Activated T-helper 2 cell treated with anti-CD3 and anti-CD28 coated beads, Interferon-gamma antibody, Interleukin-2, Interleukin-4, amounts not matched to agents 10 μg/mL and 5 μg/mL and 100 μg/mL, durations not matched to agents 14 hours and 24 hours and 36 hours (primary cell): ENCODE data around the gene TCL1A. TPM values are rescaled to one million over a fixed set of nuclear protein-coding genes. Genes with fewer than 3 reads are reported as not detected.

Experiments
- DNase-seq: peaks from one replicate; pipeline ENCODE4 v3.0.0; 2021; ENCODE audit warnings: low spot score
- H3K27ac Mint-ChIP-seq: one replicate; pipeline ENCODE4 v1.8.0; 2021; ENCODE audit warnings: mixed read lengths
- H3K27me3 Mint-ChIP-seq: one replicate; pipeline ENCODE4 v1.8.0; 2021; ENCODE audit warnings: low read depth, mixed read lengths
- H3K36me3 Mint-ChIP-seq: one replicate; pipeline ENCODE4 v1.8.0; 2021; ENCODE audit warnings: low read depth, mixed read lengths
- H3K4me1 Mint-ChIP-seq: one replicate; pipeline ENCODE4 v1.8.0; 2021; ENCODE audit warnings: low read depth, mixed read lengths
- H3K4me3 Mint-ChIP-seq: one replicate; pipeline ENCODE4 v1.8.0; 2021; ENCODE audit warnings: low read depth, mild to moderate bottlenecking, moderate library complexity, mixed read lengths
- H3K9me3 Mint-ChIP-seq: one replicate; pipeline ENCODE4 v1.8.0; 2021; ENCODE audit warnings: mixed read lengths
- intact Hi-C: fragments of 100-400 bp; cut with micrococcal nuclease; formaldehyde crosslinking; loops from one replicate; pipeline ENCODE4 v1.15.1; 2023
- total RNA-seq: library from RNA; stranded (reverse); gene quantifications from 2 replicates; pipeline ENCODE4 v1.2.3, GENCODE V29; 2022

The TCL1A gene
- total RNA-seq, 1 donor from 2014 or later, result not detected

DNA sequence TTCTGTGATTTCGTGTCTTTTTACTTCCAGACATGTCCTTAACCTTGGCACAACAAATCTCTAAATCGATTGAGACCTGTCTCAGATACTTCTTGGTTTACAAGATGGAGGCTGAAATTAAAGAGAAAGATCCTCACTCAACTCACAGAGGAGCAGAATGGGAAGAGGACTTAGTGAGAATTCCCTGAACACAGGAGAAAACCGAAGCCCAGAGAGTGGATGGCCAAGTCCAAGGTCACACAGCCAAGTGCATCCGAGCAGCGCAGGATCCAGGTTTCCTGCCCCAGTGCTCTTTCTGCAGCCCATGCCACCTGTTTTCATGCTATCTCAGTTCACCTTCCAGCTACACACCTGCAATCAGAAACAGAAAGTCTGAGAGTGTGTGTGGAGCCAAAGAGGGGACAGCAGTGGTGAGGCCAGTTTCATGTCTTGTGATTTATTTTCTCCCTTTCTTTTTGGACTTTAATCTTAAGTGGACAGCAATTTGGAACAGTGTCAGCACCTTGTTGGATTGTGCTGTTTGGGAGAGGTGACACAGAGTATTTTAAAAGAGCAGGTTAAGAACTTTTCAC, 50.6 kb downstream of the TCL1A start:
- H3K27me3 Mint-ChIP-seq, result no peaks in the 10 kb centered on the region
- DNase-seq, result no peak
- H3K9me3 Mint-ChIP-seq, result no peaks in the 10 kb centered on the region
- H3K4me1 Mint-ChIP-seq, result peaks cover 2% of the 10 kb centered on the region
- no peak overlapping the region for H3K27ac Mint-ChIP-seq
- intact Hi-C loops, result no loop called here
- H3K4me3 Mint-ChIP-seq, result no peak overlapping the region
- no peaks in the 10 kb centered on the region for H3K36me3 Mint-ChIP-seq

DNA sequence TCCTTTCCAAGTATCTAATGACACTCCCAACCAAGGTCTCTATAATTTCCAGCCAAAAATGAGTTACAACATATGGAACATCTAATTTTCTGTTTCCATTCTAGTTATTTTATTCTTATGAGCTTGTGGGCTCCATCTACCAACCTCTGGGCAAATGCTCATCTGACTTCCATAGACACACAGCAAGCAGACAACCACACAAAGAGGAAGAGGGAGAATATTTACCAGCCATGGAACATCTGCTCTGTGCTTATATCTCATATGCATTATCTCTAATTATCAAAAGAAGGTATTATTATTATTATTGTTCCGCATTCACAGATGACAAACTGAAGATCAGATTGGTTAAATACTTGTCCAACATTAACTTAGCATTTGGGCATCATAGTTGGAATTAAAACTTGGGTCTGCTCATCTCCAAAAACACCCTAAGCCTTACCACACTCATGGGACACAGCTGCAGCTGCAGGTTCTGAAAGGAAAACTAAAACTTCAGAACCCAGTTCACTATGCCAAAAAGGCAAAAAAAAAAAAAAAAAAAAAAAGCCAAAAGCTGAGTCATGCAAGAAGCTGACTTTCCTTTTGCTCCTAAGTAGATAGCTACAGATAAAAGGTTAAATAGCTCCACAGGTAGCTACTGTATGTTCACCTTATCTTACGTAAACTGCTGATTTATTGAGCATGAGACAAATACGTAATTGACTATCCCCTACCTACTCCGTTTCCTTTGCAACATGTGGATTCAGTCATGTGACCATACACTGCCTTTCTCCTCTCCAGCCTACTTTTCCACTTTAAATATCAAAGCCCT, 51.3 kb downstream of the TCL1A start:
- Mint-ChIP-seq H3K27me3 (no peaks in the 10 kb centered on the region), H3K36me3 (no peaks in the 10 kb centered on the region), H3K4me1 (peaks cover 2% of the 10 kb centered on the region), H3K9me3 (no peaks in the 10 kb centered on the region), H3K27ac (no peak overlapping the region), H3K4me3 (no peak overlapping the region)
- intact Hi-C loops, result no loop called here
- DNase-seq, result no peak

DNA sequence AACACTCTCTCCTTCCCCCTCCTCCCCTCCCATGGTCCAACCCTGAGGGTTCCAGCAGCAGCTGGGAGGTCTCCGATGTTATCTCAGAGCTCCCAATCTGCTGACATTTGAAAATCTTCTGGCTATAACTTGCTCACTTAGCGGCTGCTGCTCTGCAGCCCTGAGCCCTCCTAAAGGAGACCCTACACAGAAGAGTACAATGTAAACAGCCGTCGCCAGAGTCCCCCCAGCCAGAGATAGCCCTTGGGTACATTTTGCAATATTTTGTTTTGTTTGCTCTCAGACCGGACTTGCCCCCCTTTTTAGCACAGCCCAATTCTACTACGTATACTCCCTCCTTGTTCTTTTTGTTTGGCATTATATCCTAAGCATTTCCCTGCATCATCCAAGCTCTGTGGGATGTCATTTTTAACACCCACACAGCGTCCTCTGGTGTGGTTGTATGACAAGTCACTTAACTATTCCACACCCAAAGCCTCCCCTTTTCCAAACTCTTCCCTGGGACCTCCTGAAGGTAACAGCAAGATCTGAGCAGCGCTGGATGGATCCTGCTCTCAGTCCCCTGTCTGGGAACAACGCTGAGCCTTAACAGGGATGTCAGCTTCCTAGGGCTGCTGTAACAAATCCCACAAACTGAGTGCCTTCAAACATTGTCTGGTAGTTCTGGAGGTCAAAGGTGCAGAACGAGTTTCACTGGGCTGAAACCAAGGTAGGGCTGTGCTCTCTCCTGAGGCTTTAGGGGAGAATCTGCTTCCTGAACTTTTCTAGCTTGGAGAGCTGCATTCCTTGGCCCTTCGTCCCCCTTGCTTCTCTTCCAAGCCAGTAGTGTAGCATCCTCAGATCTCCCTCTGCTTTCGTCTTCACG, 53.0 kb downstream of the TCL1A start:
- Mint-ChIP-seq H3K4me1 (peaks cover 2% of the 10 kb centered on the region), H3K4me3 (no peak overlapping the region), H3K27me3 (no peaks in the 10 kb centered on the region), H3K9me3 (no peaks in the 10 kb centered on the region), H3K36me3 (no peaks in the 10 kb centered on the region), H3K27ac (no peak overlapping the region)
- intact Hi-C loops, result no loop called here
- DNase-seq, result no peak

DNA sequence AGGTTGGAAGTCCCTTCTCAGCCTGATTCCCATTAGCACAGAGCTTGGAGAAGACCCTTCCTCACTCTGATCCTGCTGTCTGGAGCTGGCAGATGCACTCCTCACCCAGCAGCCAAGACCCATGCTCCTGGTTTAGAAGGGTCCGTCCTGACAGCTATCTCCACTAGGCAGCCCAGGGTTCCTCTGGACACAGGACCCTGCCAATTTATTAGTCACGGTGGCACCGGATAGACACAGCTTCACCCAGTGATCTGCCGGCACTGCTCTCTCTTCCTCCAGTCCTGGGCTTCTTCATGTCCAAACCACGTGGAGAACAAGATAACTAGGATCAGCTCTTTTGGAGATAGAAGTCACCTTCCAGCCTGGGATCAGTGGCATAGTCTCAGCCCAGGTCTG, 53.9 kb downstream of the TCL1A start:
- H3K4me1 Mint-ChIP-seq, result peaks cover 2% of the 10 kb centered on the region
- H3K9me3 Mint-ChIP-seq, result no peaks in the 10 kb centered on the region
- H3K36me3 Mint-ChIP-seq, result no peaks in the 10 kb centered on the region
- no peak overlapping the region for H3K4me3 Mint-ChIP-seq
- intact Hi-C loops, result no loop called here
- H3K27ac Mint-ChIP-seq, result no peak overlapping the region
- no peaks in the 10 kb centered on the region for H3K27me3 Mint-ChIP-seq
- DNase-seq, result no peak

Other genes starting within 250 kb of the TCL1A start
- 36.5 and 40.1 TPM in 2 replicates for gene SYNE3, start 197.5 kb downstream of the TCL1A start, total RNA-seq
- gene GLRX5, start 179.1 kb downstream of the TCL1A start, total RNA-seq, result 32.4 and 39.4 TPM in 2 replicates
- not detected in 2 replicates for gene TCL1B, start 27.7 kb downstream of the TCL1A start, total RNA-seq
- gene TUNAR, start 162.7 kb upstream of the TCL1A start, total RNA-seq, result not detected in 2 replicates